Vein endothelial cell (primary cell): ENCODE data around the gene CCNL2. TPM values are rescaled to one million over a fixed set of nuclear protein-coding genes. Genes with fewer than 3 reads are reported as not detected.

Source experiments
- total RNA-seq: library from RNA; depleted of rRNA; stranded (reverse); fragments of >200 nt; gene quantifications from 2 replicates; pipeline ENCODE4 v1.2.3, GENCODE V29; 2012

CCNL2 gene
- total RNA-seq = 135 and 138 TPM in 2 replicates

DNA sequence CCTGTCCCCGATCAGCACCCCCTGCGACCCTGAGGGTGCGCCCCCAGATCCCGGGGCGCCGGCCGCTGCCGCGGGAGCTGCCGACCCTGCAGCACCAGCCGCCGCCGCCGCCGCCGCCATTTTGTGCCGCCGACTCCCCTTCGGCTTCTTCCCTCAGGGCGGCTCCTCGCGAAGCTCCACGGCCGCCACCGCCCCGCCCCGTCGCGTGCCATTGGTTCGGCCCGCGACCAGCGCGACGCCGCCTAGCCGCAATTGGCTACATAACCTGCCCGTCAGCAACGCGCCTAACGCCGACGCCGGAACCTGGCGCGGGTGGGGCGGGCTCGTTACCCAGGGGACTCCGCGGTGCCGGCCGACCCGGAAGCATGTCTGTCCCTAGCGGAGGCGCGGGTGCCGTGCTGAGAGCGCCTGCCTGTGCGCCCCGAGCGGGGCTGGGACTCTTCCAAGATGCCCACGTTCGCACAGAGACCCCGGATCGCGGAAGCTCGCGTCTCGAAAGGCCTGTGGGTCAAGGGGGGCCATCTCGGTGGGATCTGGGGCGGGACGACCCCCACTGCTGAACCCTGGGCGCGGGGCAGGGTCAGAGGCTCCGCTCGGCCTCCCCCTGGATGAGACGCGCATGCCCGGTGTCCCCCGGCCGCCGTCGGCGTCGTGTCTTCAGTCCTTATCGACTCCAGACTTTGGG lies at the start of gene CCNL2:
CCNL2 (minus strand) TSS at position 149 of the 685 bp plus-strand sequence; CDS start at position 120, 29 bp downstream.

GRCh38 chr1:1435106-1435903 lies 36.2 kb upstream of the CCNL2 start, which contains the start of gene VWA1:
TSS of gene VWA1 (plus strand) at chr1:1435690. CDS start at chr1:1435749, 59 bp downstream.

GRCh38 chr1:1421147-1421906 lies 22.2 kb upstream of the CCNL2 start, which contains the start of gene ANKRD65:
TSS of gene ANKRD65 (minus strand) at chr1:1421276. CDS start at chr1:1421005, 271 bp downstream.

DNA sequence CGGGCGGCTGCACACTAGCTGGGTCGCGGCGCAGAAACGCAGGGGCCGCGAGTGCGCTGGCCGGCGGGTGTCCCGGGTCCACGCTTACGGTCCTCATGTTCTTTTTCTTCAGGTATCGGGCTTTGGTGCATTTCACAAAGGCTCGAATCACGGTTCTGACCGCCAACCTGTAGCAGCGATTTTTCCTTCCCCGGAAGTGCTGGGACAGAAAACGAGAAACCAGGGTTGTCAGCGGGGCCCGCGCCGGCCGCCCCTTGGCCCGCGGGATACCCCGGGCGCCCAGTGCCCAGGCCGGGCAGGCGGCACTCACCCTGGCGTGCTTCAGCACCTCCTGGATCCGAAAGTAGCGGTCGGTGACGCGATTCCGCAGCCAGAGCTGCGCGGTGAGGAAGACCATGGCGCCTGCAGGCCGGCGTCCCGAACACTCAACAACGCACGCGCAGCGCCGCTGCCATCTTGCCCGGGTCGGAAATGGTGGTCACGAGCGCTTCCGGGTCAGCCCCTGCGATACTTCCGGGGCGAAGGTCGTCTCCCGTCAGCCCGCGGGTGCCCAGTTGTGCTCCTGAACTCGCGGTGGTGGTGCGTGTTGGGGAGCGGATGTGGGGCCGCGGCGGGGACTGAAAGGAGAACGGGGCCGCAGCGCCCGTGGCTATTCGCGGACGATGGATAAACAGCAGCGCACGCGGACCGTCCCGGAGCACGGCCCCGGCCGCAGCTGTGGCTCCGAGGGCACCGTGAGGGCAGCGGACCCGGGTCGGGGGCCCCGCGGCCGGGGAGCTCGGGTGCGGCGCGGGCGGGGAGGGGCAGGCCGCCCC lies 7.9 kb upstream of the CCNL2 start, which contains the start of gene MRPL20:
MRPL20 (minus strand) TSS at position 473 of the 815 bp plus-strand sequence; CDS start at position 397, 76 bp downstream.

GRCh38 chr1:1374929-1375662 lies 24.0 kb downstream of the CCNL2 start, which contains the start of gene AURKAIP1:
TSS of gene AURKAIP1 (minus strand) at chr1:1375207. CDS start at chr1:1374756, 451 bp downstream.

GRCh38 chr1:1358433-1359271 lies 40.5 kb downstream of the CCNL2 start, which contains the start of gene MXRA8:
TSS of gene MXRA8 (minus strand) at chr1:1358555. CDS start at chr1:1358504, 51 bp downstream.

GRCh38 chr1:1349256-1350012 lies 49.7 kb downstream of the CCNL2 start, which contains the start of gene DVL1:
TSS of gene DVL1 (minus strand) at chr1:1349418. CDS start at chr1:1349065, 353 bp downstream.

Other genes starting within 250 kb of the CCNL2 start
- gene TTLL10, start 225.5 kb downstream of the CCNL2 start, total RNA-seq = not detected in 2 replicates
- not detected in 2 replicates for gene TNFRSF18, start 192.7 kb downstream of the CCNL2 start, total RNA-seq
- gene TNFRSF4, start 185.2 kb downstream of the CCNL2 start, total RNA-seq = 2.0 and 3.6 TPM in 2 replicates
- gene SDF4, start 167.3 kb downstream of the CCNL2 start, total RNA-seq = 115 and 138 TPM in 2 replicates
- gene B3GALT6, start 167.1 kb downstream of the CCNL2 start, total RNA-seq = 27.9 and 34.9 TPM in 2 replicates
- 0.33 and 0.76 TPM in 2 replicates for gene C1QTNF12, start 152.6 kb downstream of the CCNL2 start, total RNA-seq
- gene UBE2J2, start 125.5 kb downstream of the CCNL2 start, total RNA-seq = 48.2 and 53.6 TPM in 2 replicates
- gene SCNN1D, start 118.9 kb downstream of the CCNL2 start, total RNA-seq = 0.33 and 0.67 TPM in 2 replicates
- 22.4 and 29.7 TPM in 2 replicates for gene ACAP3, start 91.4 kb downstream of the CCNL2 start, total RNA-seq
- 26.6 and 32.3 TPM in 2 replicates for gene PUSL1, start 90.7 kb downstream of the CCNL2 start, total RNA-seq
- gene INTS11, start 74.7 kb downstream of the CCNL2 start, total RNA-seq = 79.4 and 105 TPM in 2 replicates
- 30.7 and 31.7 TPM in 2 replicates for gene CPTP, start 74.5 kb downstream of the CCNL2 start, total RNA-seq
- 0.38 and 0.65 TPM in 2 replicates for gene TAS1R3, start 68.1 kb downstream of the CCNL2 start, total RNA-seq
- gene DVL1, start 49.9 kb downstream of the CCNL2 start, total RNA-seq = 40.6 and 55.2 TPM in 2 replicates
- gene MXRA8, start 40.8 kb downstream of the CCNL2 start, total RNA-seq = 1.6 TPM in 2 replicates
- gene AURKAIP1, start 24.1 kb downstream of the CCNL2 start, total RNA-seq = 104 and 123 TPM in 2 replicates
- 88.0 and 89.5 TPM in 2 replicates for gene MRPL20, start 8.0 kb upstream of the CCNL2 start, total RNA-seq
- gene ANKRD65, start 21.9 kb upstream of the CCNL2 start, total RNA-seq = under 0.01 TPM in 1 of 2 replicates, not detected in the other
- gene VWA1, start 36.4 kb upstream of the CCNL2 start, total RNA-seq = 5.0 and 5.2 TPM in 2 replicates
- not detected in 2 replicates for gene ATAD3C, start 50.4 kb upstream of the CCNL2 start, total RNA-seq
- 10.1 and 28.8 TPM in 2 replicates for gene ATAD3B, start 72.4 kb upstream of the CCNL2 start, total RNA-seq
- 41.8 and 49.4 TPM in 2 replicates for gene ATAD3A, start 112.8 kb upstream of the CCNL2 start, total RNA-seq
- 1.7 and 4.2 TPM in 2 replicates for gene TMEM240, start 141.3 kb upstream of the CCNL2 start, total RNA-seq
- 76.4 and 79.6 TPM in 2 replicates for gene SSU72, start 175.5 kb upstream of the CCNL2 start, total RNA-seq
- gene FNDC10, start 200.8 kb upstream of the CCNL2 start, total RNA-seq = 2.5 and 2.6 TPM in 2 replicates
- 32.9 and 55.5 TPM in 2 replicates for gene MIB2, start 216.2 kb upstream of the CCNL2 start, total RNA-seq
- 0.29 and 0.33 TPM in 2 replicates for gene MMP23B, start 232.8 kb upstream of the CCNL2 start, total RNA-seq